COR-L47 (cell line): ENCODE measurements around the gene DNAH8.
A peak's percentile ranks its signal among the peaks of the same experiment; 100 is the strongest.

Experiments used
- DNase-seq: peaks from one replicate; lab custom pipeline; 2025; lab: John Stamatoyannopoulos, UW

The DNAH8 gene

DNA sequence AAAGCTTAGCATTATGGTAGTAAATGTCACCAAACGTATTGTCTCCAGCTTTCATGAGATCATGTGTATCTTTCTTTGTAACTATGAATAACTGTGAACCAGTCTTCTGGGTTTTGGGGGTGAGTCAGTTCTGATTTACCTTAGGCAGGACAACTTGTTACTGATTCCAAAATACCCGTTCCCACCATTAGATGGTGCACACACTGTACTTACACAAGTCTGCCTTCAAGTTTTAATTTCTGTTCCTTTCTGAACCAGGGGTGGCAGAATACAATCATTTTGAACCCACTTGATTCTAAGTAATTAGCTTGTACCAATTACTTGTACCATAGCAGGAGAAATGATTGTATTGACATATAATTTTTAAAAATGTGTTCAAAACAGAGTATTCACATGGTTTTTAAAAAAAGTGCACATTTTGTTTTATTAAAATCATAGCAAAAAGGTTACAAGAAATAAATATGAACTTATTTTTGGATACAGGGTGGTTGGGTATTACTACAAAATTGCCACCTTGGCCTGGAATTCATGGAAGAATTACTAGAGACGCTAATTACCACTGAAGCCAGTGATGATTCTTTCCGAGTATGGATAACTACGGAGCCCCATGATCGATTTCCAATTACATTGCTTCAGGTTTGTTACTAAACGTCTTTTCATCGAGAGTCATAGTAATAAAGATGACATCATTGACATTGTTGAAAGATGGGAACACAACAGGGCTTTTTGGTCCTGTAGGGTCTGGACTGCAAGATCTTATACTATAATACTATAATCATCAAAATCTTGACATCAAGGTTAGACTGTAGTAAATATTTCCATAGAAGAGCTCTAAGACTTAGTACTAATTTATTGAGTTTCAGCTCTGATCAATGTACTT, 258.3 kb downstream of the DNAH8 start:
- peak; percentile 52 for DNase-seq

DNA sequence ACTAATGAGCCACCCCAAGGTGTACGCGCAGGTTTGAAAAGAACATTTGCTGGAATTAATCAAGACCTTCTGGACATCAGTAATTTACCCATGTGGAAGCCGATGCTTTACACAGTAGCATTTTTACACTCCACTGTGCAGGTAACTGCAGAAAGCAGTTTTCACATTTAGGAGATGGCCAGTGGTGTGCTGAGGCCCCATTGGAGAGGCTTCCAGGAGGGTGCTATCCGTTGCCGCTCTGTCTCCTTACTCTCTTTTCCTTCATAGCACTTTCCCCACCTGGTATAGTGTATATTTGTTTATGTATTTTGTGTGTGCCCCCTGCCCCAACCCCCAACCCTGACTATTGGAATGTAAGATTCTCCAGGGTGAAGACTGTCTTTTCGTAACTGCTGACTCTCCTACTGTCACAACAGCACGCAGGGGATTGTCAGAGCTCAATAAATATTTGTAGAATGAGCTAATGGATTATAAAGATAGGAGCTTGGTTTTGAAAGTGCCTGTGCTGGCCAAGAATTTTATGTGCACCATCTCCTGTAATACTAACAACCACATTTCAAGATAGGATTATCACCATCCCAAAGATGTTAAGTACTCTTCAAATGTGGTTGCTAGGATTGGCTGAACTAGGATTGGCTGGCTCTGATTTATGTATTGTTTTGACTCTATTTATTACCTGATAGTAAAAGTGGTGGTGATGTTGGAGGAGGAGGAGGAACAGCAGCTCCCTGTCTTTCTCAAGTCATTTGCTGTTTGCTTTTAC, 259.5 kb downstream of the DNAH8 start:
- DNase-seq = no peak

DNA sequence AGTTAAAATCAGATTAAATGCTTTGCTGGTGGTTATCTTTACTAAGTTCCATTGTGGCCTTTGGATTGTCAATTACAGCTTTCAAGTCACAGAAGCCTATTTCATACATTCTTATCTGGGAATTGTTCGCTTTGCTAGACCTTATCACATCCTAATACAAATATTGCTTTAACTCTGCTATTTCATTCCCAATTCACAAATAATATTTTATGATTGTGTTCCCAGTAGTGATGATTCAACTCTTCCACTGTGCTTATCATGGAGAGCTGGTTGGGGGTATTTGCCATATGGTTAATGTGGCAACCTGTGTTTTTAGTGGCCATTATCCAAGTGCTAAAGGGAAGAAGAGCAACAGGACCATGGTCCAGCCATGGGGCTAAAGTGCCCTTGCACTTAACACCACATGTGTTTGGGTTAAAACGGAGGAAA, 260.5 kb downstream of the DNAH8 start:
- no peak for DNase-seq

DNA sequence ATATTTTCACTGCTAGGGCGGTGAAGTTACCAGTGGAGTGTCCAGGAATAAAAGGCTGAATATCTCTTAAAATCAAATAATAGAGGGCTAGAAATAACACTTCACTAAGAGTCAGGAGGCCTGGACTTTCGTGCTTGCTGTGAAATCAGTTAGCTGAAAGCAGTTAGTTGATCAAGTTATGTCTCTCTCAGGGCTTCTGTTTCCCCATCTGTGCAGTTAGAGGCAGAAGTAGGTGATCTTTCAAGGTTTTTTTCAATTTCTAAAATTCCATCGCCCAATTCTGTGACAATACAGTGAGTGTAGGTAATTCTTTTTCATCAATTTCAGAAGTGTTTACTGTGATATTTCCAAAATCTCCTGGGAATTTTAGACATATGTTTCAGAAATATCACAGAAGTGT, 260.9 kb downstream of the DNAH8 start:
- no peak for DNase-seq

DNA sequence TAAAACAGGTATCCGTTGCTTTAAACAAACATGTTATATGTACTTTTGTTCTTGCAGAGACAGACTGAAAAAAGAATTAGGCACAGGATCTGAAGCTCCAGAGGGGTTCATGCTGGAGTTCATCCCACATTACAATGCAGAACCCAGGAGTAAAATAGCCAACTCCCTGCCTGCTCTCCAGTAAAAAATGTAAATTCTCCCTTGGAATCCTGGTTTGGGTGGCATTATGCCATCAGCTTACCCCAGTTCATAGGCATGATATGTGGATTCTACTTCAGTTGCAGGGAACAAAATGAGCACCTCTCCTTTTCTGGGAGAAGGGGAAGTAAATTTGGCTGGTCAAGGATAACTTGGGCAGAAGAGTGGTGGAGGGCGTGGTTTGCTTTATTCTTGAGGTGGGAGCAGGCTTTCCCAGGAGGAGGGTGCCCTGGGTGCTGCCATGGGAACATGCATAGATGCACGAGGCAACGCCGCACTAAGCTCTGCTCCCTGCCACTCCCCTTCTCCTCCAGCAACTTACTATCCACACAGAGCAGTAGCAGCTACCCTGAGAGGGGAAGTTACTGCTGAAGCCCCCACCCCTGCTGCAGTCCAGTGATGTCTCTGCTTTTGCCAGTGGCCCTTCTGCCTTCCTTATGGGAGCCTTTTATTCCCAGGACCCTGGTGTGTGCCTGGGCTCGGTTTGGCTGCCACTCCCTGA, 261.8 kb downstream of the DNAH8 start:
- no peak for DNase-seq

DNA sequence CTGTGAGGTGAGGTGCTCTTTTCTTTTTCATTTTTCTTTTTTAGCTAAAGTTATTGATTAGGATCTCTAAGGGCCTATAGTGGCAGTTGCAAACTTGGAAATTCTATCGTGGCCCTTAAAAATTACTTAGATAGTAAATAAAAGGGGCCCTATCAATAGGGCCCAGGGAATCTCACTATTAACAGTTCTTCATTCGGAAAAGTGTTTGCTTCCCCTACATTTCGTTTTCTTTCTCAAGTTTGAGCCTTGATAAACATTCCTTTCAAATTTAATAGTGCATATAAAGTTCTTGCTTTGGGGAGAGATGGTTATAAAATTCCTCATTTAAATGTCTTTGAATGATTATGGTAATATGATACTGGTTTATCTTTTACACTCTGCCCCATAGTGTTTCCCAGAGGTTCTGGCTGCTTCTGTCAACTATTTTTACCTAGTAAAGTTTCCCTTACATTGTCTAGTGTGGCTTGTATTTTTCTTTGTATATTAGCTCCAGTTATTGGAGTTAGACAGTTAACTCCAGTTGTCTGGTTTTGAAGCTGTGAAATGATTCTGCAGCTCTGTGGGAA, 263.1 kb downstream of the DNAH8 start:
- no peak for DNase-seq

DNA sequence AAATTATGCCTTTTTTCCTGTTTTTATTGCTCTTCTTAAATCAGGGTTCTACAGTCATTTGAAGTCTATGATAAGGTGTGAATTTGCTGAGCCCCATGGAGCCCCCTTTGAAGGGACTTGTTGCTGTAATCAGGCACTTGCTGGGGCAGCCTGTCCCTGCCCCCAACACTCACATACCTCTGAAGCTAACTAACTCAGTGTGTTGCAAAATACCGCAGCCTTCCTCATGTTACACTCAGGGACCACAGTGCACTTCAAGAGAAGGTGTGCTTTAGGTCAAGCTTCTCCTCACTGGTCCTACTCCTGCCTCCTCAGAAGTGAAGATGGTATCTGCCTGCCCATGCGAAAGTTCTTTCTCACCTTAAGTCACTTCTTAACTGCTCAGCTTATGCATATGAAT, 267.4 kb downstream of the DNAH8 start:
- no peak for DNase-seq

DNA sequence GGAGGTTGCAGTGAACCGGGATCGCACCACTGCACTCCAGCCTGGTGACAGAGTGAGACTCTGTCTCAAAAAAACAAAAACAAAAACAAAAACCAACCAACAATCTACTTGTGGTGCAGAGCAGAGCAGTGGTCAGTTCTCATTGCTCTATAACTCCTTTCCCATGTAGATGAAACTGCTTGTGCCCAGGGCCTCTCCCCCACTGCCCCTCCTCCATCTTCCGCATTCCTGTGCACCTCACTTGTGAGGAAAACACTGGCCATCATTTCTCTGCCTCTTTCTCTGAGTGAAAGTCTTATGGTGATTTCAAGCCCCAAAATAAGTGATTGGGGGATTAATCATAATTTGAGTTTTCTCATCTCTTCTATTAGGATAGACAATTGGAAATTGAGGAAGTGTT, 269.6 kb downstream of the DNAH8 start:
- no peak for DNase-seq

DNA sequence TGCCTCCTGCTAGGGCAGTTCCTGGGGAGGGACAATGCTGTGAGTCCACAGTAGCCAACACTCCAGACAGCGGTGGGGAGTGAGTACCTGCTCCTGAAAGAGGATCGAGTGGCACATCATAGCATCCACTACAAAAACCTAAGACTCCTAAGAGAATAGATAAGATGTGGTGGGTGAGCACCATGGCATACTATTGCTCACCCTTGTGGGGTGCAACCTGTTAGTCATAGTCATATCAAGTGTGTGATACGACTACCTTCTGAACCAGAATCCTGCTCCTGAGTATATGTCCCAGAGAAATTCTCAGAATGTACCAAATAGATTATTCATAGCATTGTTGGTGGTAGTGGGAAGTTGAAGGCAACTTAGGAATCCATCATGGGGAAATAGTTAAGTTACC, 270.7 kb downstream of the DNAH8 start:
- no peak for DNase-seq

DNA sequence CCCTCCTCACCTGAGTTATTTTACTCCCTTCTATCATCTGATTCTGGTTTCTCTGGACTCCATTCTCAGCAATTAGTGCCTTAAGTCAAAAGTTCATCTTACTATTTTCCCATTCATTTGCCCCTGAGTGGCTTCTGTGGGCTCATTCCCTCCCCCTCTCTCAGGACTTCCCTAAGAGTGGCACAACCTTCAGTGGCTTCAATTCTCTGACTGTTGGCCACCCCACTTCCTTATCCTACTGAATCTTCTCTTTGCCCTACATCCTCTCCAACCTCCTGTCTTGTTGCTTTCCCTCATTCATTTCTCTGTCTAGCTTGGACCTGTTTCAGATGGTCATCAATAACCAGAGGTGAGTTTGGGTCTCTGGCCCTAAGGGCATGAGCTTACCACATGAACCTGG, 272.4 kb downstream of the DNAH8 start:
- no peak for DNase-seq

DNA sequence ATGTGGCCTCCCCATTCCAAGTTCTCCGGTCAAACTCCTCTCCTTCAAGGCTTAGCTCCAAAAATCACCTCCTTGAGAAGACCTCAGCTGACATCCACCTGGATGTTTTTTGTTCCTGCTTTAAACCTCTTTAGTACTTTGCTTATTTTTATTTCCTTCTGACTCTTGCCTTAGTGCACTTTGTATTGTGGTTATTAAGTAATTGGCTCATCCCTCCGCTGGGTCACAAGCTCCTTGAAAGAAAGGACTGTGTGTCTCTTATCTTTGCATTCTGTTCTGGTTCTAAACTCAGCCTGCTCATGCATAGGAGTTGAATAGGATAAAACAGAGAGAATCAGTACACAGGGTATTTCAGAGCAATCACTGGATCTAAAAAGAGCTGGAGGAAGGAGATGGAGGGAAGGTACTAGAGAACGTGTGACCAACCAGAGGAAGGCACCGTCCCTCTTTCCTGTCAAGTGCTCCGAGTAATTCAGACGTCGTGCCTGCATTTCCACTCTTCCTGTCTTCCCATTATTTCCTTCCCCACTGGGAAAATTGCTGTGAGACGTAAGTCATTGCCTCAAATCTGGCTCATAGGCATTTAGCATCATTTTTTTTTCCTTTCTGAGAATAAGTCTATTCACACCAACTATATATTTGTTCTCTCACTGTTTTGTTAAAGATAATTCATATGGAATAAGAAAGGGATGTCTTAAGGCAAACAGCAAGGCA, 273.8 kb downstream of the DNAH8 start:
- no peak for DNase-seq

DNA sequence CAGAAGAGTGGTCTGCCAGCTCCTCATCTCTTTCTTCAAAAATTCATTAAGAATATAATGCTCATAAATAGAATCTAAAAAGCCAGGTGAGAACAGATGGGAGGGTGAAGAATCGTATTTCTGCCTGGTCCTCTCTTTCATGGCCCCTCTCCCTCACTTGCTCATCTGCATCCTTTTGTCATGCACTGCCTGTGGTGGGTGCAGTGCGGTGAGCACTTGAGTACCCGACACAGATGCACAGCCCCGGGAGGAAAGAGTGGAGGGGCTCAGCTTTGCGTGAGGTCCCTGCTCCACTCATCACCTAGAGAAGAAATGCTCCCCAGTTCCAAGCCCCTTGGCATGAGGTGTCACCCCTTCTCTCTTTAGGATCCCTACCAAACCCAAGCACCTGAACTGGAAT, 275.4 kb downstream of the DNAH8 start:
- no peak for DNase-seq

DNA sequence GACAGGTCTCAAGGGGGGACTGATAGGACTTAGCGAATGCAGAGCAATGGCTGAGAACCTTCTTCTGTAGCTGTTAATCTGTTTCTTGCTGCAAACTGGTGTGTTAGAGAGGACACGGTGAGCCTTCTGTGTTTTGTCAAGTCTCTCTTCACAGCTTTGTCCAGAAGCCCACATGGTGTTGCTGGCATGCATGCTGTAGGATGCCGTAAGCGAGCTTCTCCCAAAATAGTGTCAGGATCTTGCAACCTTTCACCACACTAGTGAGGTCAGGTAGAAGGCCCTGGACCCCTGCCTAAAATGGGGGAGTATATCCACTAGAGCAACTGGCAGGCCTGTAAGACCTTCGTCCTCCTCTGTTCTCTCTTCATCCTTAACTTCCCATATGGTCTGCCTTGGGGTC, 281.6 kb downstream of the DNAH8 start:
- no peak for DNase-seq

DNA sequence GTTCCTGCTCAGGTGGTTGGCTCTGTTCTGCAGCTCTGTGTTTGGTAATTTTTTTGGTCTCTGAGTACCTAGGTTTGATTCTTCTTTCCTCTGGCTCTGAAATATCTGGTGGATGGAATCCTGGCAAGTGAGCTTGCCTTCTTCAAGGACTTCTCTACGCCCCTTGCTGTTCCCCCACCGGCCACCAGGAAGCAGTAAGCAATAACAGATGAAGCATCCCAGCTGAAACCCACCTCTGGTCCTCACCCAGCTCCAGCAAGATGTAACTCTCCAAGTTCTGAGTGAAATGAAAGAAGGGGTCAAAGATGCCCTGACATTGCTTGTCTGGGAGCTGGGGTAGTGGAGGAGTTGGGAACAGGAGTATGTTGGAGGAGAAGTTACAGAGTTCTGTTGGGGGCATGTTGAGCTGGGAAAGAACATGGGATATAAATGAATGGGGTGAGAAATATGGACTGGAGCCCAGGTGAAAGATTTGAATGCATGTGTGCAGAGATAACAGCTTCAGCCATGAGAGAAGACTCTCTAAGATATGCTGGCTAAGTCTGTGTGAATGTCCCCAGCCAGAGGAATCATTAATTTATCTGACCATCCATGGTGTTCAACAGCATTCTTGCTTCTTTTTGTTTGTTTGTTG, 282.1 kb downstream of the DNAH8 start:
- DNase-seq = peak; percentile 33

DNA sequence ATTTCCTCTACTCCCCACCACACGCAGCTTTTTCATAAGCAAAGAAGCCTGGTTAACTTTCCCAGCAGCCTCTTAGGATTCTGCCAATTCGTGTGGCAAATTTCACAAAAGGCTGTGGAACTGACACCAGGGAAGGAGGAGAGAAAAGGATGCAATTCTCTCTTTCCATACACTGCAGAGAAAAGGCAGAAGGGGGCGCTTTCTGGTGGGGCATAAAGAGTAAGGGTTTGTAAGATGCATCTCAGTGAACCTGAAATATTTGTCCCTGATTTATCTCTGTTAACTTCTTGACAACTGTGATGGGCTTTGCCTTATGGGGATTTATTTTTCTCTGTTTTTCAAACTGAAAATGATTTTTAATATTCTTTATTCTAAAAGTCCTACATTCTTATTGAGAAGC, 288.0 kb downstream of the DNAH8 start:
- DNase-seq = peak; percentile 31

DNA sequence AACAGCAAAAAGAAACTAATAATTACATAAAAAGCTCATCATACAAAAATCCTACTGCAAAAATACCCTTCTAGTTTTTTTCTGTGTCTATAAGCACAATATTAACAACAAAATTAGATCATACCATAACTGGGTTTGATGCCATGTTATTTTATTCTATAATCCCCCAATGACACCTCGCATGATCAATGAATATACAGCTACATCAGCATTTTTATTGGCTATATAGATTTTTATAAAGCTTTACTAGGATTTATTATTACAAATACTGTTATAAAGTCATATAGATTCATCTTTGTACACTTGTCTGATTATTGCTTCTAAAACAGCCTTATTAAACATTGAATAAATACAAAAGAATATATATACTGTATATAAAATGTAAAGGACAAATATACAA, 288.4 kb downstream of the DNAH8 start:
- no peak for DNase-seq

DNA sequence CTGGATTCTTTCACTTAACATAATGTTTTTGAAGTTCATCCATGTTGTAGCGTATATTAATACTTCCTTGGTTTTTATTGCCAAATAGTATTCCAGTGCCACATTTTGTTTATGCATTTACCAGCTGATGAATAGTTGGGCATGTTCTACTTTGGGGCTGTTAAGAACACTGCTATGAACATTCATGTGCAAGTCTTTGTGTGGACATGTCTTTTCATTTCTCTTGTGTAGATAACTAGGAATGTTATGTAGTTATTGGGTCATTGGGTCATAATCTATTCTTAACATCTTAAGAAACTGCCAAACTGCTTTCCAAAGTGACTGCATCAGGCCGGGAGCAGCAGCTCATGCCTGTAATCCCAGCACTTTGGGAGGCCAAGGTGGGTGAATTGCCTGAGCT, 289.7 kb downstream of the DNAH8 start:
- no peak for DNase-seq

DNA sequence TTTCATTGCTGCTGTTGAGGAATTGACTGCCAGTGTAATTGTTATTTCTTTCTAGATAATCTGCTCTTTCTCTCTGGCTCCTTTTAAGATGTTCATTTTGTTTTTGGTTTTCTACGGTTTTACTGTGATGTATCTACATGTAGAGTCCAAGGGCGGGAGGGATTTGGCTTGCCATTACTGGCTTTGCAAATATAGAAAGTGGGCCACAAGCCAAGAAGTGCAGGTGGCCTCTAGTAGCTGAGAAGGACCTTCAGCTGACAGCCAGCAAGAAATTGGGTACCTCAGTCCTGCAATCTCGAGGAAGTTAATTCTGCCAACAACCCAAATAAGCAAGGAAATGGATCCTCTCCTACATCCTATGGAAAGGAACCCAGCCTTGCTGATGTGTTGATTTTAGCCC, 290.7 kb downstream of the DNAH8 start:
- peak; percentile 75 for DNase-seq

DNA sequence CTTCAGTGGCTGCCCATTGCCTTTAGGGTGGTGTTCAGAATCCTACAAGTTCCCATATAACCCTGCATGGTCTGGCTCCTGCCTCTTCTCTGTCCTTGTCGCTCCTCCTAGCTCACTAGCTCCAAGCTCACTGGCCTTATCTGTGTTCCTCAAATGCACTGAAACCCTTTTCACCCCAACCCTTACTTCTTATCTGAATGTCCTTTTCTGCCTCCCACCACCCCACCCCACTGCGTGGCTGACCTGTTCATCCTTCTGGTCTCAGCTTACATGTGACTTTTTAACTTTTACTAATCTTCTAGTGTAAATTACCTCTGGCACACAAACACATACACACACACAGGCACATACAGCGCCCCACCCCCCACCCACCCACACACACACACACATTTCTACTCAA, 292.5 kb downstream of the DNAH8 start:
- no peak for DNase-seq

DNA sequence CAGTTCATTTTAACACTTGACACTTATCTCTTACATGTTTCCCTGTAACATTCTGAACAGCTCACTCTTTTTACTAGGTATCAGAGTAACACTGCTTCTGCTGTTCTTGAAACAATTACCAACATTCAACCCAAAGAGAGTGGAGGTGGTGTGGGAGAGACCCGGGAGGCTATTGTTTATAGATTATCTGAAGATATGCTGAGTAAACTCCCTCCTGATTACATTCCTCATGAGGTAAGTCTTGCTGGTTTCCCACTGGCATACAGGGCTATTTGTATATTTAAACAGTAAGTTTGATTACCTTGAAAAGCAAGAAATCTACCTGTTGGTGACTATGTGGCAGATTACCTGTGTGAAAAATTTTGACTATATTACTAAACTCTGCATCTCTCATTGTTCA, 293.6 kb downstream of the DNAH8 start:
- no peak for DNase-seq

DNA sequence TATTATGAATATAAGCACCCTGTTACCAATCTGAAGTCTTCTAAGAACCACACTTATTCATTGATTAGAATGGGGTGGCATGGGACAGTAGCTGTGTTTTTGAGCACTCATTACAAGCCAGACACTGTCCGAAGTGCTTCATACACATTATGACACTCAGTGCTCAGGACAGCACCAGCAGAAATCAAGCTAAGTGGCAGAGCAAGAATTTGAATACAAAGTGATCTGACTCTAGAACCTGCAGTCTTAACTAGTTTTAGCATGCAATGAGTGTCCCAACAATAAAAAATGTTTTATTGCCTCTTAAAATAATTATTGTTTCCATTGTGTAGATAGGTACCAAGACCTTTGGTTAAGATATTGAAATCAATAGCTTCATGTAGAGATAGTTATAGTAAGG, 294.4 kb downstream of the DNAH8 start:
- no peak for DNase-seq
